HG02759 (cell line): ENCODE results near the gene SNED1.

Source experiments
- ATAC-seq: cut with Tn5 transposase; IDR thresholded peaks from one replicate; pipeline ENCODE4 v1.9.1; 2021; ENCODE audit warnings: mild to moderate bottlenecking, moderate library complexity; ENCODE audit not compliant: unreplicated experiment

The SNED1 gene

GRCh38 chr2:240991378-240992263 lies 6.8 kb upstream of the SNED1 start:
- ATAC-seq = no peak

- ATAC-seq = no peak
These were observed 5.7 kb upstream of the SNED1 start for GRCh38 chr2:240992572-240993291.

GRCh38 chr2:240993446-240994170 lies 4.8 kb upstream of the SNED1 start:
- no peak for ATAC-seq

GRCh38 chr2:240994171-240994896 lies 4.1 kb upstream of the SNED1 start:
- ATAC-seq = no peak

GRCh38 chr2:240995041-240996021 lies 3.1 kb upstream of the SNED1 start:
- ATAC-seq = no peak

GRCh38 chr2:240996161-240996833 lies 2.1 kb upstream of the SNED1 start:
- no peak for ATAC-seq

GRCh38 chr2:240996834-240997140 lies 1.6 kb upstream of the SNED1 start:
- ATAC-seq = no peak

- ATAC-seq = no peak
These were observed 1.1 kb upstream of the SNED1 start for GRCh38 chr2:240997141-240997855.

GRCh38 chr2:240998706-240998994 lies 232 bp downstream of the SNED1 start:
- peak; percentile 13 for ATAC-seq

- peak; percentile 20 for ATAC-seq
These were observed 775 bp downstream of the SNED1 start for GRCh38 chr2:240998995-240999791.

- ATAC-seq = no peak
These were observed 1.6 kb downstream of the SNED1 start for GRCh38 chr2:240999873-241000541.

GRCh38 chr2:241000831-241001321 lies 2.5 kb downstream of the SNED1 start:
- no peak for ATAC-seq

GRCh38 chr2:241001413-241002274 lies 3.2 kb downstream of the SNED1 start:
- ATAC-seq = no peak

GRCh38 chr2:241002275-241003046 lies 4.0 kb downstream of the SNED1 start:
- ATAC-seq = no peak

GRCh38 chr2:241003047-241003360 lies 4.6 kb downstream of the SNED1 start:
- no peak for ATAC-seq

- no peak for ATAC-seq
These were observed 5.0 kb downstream of the SNED1 start for GRCh38 chr2:241003369-241003768.
